GM18498 (cell line): ENCODE measurements around the gene ERAL1.
"Not testable (repeated sequence)": the region's sequence is repeated elsewhere in the genome, so short reads cannot be mapped to it uniquely, and the experiment has no call there.

Experiments
- ATAC-seq: cut with Tn5 transposase; IDR thresholded peaks from one replicate; pipeline ENCODE4 v1.9.1; 2021; ENCODE audit warnings: mild to moderate bottlenecking, moderate library complexity; ENCODE audit not compliant: unreplicated experiment

ERAL1 gene

DNA sequence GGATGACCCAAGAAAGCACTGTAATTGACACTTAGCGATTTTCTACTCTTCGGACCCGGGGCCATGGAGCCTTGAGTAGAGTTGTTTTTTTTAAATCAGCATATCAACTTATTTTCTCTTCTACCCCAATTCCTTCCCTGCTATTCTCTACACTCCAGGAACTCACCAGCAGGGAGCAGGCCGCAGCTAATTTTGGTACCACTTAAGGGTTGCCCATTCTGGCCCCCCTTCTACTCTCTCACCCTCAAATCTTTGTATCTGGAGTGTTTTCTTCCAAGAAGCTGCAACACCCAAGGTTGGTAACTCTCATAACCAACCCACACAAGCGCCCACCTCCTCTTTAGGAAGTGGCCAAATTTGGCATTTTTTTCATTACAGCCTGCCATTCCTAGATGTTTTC is 5.5 kb upstream of the ERAL1 start:
- ATAC-seq = no peak

DNA sequence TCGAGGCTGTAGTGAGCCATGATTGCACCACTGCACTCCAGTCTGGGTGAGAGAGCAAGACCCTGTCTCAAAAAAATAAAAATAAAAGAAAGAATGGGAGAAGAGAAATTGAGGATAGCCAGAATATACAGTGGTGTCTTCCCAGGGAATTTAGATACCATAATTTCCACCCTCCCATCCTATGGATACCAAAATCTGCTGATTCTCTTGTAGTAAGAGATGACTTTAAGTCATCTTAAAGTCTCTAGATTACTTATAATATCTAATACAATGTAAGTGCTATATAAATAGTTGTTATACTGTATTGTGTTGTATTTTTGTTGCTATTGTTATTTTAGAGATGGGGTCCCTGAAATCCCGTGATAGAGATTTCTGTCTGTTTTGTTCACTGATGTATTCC is 1.5 kb upstream of the ERAL1 start:
- no peak for ATAC-seq

DNA sequence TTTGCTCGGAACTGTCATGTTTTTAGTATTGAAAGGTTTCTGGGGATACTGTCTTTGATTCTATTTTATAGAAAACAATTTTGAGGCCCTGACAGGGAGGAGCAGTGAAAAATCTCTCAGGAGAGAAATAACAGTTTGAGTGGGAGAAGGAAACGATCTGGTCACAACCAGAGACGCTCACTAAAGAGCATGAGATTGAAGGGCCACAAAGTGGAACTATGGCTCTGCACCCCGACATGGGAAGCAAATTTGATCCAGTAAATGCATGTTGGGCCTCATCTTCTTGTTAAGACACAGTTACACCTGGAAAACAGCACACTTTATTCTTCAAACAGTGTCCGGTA is 492 bp downstream of the ERAL1 start:
- ATAC-seq = no peak

DNA sequence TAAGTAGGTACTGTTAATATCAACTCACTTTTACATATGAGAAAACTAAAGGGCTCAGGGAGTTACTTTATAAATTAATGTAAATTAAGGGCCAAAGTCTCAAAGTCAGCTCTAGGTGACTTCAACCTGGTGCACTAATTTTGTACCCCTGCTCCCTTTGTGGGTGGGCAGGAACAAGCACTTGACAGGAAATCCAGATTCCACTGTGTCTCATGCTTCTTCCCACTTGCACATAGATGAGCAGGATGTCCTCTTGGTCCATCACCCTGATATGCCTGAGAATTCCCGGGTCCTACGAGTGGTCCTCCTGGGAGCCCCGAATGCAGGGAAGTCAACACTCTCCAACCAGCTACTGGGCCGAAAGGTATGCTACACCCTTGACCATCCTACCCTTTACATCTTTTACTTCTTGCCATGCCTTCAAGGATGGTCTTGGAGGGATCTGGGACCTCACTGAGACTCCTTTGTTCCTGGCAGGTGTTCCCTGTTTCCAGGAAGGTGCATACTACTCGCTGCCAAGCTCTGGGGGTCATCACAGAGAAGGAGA is 1.3 kb downstream of the ERAL1 start:
- ATAC-seq = no peak

DNA sequence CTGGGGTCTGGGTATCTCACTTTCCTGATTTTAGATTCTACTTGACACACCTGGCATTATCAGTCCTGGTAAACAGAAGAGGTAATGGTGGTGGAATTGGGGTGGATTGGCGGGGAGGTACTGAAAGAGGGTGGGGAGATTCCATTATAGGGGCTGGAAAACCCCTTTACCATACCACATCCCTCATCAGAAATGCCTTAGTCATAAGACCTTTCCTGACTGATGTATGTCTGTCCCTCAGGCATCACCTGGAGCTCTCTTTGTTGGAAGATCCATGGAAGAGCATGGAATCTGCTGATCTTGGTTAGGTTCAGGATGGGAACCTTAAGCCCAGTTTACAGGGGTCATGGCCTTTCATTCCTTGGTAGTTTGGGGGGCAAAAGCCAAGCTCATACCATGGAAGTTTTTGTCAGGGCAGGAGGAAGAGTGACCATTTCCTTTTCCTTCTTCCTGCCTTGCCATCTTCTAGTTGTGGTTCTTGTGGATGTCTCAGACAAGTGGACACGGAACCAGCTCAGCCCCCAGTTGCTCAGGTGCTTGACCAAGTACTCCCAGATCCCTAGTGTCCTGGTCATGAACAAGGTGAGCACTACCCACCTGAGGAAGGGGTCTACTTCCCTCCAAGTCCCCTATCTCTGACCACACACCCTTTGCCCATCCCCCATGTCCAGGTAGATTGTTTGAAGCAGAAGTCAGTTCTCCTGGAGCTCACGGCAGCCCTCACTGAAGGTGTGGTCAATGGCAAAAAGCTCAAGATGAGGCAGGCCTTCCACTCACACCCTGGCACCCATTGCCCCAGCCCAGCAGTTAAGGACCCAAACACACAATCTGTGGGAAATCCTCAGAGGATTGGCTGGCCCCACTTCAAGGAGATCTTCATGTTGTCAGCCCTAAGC is 3.3 kb downstream of the ERAL1 start:
- ATAC-seq = no peak

DNA sequence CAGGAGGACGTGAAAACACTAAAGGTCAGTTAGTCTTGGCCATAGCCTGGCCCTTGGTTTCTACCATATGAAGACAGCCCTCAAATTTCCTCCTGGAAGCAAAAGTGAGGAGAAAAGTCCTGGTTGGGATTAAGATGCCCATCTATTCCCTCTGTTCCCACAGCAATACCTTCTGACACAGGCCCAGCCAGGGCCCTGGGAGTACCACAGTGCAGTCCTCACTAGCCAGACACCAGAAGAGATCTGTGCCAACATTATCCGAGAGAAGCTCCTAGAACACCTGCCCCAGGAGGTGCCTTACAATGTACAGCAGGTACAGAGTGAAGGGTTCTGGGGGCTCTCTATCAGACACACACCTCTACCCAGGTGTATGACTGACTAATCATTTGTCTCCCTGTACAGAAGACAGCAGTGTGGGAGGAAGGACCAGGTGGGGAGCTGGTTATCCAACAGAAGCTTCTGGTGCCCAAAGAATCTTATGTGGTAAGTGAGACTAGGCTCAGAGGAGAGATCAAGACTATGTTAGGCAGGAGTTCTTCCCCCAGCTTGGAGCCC is 4.1 kb downstream of the ERAL1 start:
- no peak for ATAC-seq

DNA sequence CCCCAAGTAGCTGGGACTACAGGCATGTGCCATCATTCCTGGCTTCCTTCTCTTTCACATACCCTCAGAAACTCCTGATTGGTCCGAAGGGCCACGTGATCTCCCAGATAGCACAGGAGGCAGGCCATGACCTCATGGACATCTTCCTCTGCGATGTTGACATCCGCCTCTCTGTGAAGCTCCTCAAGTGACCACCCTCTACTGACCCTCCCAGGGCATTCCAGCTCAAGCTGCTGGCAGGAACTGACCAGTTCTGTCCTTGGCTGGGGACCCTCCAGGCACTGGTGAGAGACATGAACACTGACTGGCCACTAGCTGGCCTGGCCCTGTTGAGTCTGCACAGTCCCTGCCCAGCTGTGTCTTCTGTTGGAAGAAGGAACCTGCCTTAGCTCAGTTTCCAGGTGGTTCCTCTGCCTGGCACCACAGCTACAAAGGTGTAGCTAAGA is 5.6 kb downstream of the ERAL1 start:
- ATAC-seq = no peak

DNA sequence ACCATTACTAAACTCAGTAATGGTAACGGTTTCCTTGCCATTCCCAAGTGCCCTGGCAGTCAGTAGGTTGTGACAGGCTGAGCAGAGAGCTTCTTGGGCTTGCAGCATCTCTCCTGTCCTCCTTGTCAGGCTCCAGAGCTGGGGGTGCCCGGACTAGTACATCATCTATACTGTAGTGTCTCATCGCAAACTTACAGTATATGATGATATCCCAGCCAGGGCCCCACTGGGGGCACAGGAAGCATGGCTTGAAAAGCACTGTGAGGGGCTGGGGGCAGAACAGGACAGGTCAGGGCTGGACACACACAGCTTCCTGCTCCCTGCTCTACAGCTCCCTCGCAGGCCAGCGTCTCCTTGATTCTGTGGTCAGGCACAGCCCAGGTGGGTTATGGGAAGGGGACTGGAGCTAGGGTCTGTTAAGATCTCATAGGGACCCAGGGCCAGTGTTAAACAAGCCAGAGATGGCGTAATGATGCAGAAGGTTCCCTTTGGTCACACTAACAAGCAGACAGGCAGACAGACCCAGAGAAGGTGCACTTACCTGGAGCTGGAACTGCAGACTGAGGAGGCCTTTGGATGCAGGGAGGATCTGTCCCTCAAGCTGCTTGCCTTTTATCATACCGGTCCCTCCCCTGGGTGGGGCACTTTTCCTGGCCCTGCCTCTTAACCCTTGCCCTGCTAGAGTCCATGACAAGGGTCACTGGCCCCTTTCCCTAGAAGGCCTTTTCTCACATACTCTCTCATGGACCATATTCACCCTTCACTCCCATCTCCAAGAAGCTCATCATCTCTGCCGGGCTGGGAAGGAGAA is 6.8 kb downstream of the ERAL1 start:
- no peak for ATAC-seq

DNA sequence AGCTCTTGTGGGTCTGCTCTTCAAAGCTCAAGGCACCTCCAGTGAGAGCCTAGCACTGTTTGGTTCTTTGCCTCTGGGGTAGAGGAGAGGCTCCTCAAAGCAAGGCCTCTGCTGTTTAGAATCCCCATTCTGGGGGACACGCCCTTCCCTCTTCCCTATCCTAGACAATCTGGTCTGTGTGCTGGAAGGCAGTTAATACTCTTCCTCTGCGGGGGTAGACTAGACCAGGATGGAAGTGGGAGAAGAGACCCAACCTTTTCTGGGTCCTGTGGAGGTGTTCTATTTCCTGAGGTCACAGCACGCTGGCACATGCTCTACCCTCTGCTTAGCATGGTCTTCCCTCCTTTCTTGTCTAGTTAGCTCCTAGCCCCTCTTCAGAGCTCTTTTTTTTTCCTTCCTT is 7.7 kb downstream of the ERAL1 start:
- ATAC-seq = no peak

DNA sequence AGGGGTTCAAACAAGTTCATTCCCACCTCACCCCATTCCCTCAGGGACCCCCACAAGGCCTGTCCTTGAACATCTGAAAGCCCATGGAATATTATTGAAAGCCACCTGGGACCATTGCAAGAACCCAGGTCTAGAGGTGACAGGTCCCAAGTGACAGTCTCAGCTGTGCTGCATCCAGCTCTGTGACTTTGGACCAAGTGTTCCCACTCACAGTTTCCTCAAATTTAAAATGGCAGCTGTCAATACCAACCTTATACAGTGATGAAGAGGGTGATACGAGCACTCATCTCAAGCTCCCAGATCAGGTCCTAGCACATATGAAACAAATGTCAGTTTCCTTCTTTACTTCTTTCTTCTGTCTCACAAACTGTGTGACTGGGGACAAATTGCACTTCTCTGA is 9.1 kb downstream of the ERAL1 start:
- ATAC-seq = no peak

DNA sequence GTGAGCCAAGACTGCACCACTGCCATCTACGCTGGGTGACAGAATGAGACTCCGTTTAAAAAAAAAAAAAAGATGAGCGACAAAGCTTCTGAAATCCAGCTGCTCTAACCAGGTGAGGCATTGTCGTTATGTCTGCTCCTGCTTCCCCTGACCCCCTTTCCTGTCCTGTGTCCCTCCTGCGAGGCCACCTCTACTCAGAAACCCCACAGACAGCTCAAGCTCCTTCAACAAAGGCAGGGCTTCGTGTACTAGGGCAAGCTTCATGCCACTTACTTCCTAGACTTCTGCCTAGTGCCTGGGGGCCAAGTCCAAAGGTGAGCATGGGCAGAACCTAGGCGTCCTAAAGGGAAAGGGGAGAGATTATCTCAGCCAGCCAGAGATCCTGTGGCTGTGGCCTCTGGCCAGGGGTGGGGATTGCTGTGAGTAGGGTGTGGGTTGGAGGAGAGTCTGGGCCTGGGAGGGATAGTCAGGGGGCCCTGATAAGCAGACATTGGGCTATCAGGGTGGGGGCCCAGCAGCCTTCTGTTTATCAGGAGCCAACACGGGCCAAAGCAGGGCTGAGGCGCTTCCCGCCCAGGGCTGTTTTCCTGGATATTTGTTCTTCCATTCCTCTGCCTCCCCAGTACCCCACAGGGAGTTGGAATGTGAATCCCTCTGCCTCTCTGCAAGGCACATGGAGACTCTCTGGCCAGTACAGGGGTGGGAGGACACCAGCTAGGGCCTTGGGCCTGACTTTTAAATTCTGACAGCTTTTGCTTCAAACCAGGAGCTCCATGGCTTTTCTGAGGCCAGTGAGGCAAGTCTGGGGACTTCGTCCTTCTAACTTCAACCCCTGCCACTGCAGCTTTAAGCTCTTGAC is 10.4 kb downstream of the ERAL1 start:
- ATAC-seq = no peak

DNA sequence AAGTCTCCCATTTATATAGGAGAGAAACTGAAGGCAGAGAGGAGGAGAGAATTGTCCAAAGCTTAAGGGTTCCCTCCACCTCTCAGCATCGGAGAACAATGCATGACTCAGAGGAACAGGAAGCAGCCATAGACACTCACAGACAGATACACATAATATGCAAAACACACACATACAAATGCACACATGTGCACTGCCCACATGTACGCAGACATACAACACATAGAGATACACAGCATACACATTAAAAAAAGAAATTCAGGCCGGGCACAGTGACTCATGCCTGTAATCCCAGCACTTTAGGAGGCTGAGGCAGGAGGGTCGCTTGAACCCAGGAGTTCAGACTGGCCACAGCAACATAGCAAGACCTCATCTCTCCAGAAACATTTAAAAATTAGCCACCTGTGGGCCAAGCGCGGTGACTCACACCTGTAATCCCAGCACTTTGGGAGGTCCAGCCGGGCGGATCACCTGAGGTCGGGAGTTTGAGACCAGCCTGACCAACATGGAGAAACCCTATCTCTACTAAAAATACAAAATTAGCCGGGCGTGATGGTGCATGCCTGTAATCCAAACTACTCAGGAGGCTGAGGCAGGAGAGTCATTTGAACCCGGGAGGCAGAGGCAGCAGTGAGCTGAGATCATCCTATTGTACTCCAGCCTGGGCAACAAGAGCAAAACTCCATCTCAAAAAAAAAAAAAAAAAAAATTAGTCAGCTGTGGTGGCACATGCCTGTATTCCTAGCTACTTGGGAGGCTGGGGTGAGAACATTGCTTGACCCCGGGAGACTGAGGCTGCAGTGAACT is 11.3 kb downstream of the ERAL1 start:
- peak; percentile 58 for ATAC-seq

DNA sequence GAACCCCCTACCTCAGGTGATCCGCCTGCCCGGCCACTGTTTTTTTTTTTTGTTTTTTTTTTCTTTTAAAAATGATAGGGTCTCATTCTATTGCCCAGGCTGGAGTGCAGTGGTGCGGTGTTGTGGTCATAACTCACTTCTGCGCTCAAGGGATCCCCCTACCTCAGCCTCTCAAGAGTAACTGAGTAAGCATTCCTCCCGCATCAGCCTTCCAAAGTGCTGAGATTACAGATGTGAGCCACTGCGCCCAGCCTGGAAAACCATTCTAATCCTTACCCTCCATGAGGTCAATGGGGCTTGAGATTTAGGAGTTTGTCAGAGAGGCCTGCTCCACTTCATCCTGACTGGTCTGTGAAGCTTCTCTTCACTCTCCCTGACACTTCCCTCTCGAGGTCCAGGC is 12.5 kb downstream of the ERAL1 start:
- ATAC-seq = no peak

DNA sequence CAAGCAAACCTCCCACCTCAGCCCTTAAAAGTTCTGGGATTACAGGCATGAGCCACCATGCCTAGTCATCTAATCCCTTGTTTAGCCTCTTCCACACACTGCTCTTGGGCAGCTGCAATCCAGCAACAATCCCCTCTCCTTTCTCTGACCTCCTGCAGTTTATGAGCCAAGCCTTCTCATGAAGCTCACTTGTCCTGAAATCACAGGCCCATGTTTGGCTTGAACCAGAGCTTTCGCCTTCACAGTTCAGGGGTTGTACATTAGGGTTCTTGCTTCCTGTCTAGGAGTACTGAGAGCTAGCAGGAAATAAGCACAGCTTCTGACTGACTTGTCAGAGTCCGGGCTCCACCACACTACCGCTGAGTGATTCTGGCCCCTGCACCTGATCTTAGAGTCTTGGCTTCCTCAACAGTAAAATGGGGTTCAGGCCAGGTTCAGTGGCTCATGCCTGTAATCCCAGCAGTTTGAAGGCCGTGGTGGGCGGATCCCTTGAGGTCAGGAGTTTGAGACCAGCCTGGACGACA is 16.3 kb downstream of the ERAL1 start:
- ATAC-seq = peak; percentile 92

DNA sequence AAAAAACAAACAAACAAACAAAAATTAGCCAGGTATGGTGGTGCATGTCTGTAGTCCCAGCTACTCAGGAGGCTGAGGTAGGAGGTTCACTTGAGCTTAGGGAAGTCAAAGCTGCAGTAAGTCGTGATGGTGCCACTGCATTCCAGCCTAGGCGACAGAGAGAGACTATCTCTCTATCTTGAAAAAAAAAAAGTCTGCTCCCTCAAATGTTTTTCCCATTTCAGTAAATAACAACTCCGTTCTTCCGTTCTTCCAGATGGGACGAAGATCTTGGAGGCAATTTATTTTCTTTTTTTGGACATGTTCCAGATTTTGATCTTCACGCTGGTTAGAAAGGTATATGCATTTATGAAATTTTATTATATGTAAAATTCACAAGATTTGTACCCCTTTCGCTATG is 19.0 kb downstream of the ERAL1 start:
- no peak for ATAC-seq

DNA sequence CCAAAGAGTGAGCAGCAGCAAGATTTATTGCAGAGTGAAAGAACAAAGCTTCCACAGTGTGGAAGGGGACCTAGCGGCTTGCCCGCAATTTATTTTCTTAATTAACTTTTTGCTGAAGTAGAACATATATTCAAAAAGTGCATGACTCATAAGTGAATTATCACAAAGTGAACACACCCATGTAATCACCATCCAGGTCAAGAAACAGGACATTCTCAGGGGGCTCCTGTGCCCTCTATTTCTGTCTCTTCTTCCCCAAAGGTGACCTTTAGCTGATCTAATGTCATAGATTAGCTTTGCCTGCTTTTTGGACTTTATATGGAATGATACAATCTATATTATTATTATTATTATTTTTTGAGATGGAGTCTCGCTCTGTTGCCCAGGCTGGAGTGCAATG is 19.9 kb downstream of the ERAL1 start:
- no peak for ATAC-seq

DNA sequence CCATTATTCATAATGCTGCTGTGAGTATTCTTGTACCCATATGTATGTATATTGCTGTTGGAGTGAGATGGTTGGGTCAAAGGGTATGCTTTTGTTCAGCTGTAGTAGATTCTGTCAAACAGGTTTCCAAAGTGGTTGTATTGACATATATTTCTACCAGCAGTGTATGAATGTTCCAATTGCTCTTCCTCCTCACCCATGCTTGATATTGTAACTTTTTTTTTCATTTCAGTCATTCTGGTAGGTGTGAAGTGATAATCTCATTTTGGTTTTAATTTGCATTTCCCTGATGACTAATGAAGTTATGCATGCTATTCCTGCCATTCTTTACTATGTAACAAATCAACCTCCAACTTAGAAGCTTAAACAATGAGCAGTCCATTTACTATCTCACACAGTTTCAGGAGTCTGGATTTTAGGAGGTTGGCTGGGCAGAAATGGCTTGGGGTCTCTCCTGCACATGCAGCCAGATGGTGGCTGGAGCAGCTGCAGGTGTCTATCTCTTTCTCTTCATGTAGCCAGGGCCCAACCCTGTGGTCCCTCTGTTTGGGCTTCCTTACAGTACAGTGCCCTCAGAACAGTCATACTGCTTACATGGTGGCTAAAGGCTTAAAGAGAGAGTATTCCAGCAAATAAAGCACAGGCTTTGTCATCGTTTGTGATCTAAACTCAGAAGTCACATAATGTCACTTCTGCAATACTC is 21.2 kb downstream of the ERAL1 start:
- ATAC-seq = no peak

DNA sequence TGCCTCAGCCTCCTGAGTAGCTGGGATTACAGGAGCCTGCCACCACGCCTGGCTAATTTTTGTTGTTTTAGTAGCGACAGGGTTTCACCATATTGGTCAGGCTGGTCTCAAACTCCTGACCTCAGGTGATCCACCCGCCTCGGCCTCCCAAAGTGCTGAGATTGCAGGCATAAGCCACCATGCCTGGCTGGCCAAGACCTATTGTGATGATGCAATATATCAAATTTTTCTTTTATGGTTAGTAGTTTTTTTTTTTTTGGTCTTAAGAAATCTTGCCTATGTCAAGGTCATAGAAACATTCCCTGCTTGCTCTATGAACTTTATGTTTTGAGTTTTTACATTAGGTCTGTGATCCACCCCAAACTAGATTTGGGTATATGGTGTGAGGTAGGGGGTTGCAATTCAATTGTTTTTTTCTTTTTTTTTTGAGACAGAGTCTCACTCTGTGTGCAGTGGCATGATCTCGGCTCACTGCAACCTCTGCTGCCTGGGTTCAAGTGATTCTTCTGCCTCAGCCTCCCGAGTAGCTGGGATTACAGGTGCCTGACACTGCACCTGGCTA is 22.4 kb downstream of the ERAL1 start:
- not testable (repeated sequence) for ATAC-seq
